GM12878 (cell line): Measurements from ENCODE around the gene KRTAP10-1. TPM values are rescaled to one million over a fixed set of nuclear protein-coding genes. Genes with fewer than 3 reads are reported as not detected.

Experiments used
- ATAC-seq: fragments of 200-7000 bp; cut with Tn5 transposase; 3 replicates; pipeline ENCODE4 v1.9.1; 2020; ENCODE audit warnings: mild to moderate bottlenecking, moderate library complexity
- BruUV-seq: library from RNA; stranded (reverse); fragments of 400-500 nt; replicated peaks from 2 replicates; lab custom pipeline; 2021; lab: Mats Ljungman, UMichigan
- CTCF ChIA-PET: fragments of 300-600 bp; sonication (Branson Sonifier 250); formaldehyde crosslinking; extraction: SDS; loops from one replicate; lab custom pipeline; 2021; ENCODE audit warnings: inconsistent platforms; lab: Yijun Ruan, JAX
- POLR2A ChIA-PET: fragments of 350-600 bp; formaldehyde crosslinking; extraction: SDS; loops from one replicate; lab custom pipeline; 2021; ENCODE audit warnings: inconsistent platforms; lab: Charles Lee
- RAD21 ChIA-PET: fragments of 300-600 bp; sonication (Branson Sonifier 250); formaldehyde crosslinking; loops from one replicate; lab custom pipeline; 2023; ENCODE audit warnings: antibody characterized with exemption; ENCODE audit not compliant: unreplicated experiment; lab: Charles Lee
- SMC1A ChIA-PET: fragments of 300-600 bp; sonication (Branson Sonifier 250); formaldehyde crosslinking; loops from one replicate; lab custom pipeline; 2023; ENCODE audit not compliant: unreplicated experiment, uncharacterized antibody; lab: Charles Lee
- DNase-seq: peaks from one replicate; pipeline ENCODE4 v3.0.0-alpha.2; 2011; ENCODE audit warnings: low read depth, low spot score
- FAIRE-seq: peaks from 3 replicates; lab custom pipeline; 2011; peaks lifted over from hg19 to GRCh38; lab: Jason Lieb, UNC
- H2AFZ ChIP-seq: 2 replicates; pipeline ENCODE4 v1.6.0; 2011; ENCODE audit warnings: low read depth, low read length, control low read depth; ENCODE audit not compliant: control insufficient read depth
- H3K27ac ChIP-seq: 2 replicates; pipeline ENCODE4 v1.5.1; 2011; ENCODE audit warnings: control low read depth; ENCODE audit not compliant: control insufficient read depth, insufficient read depth
- H3K27me3 ChIP-seq, 2 experiments: replicated peaks in 1 of 2; 2 replicates each; pipeline versions ENCODE4 v1.6.0 to v1.6.1; 2011; ENCODE audit warnings: low read length in 1 of 2; ENCODE audit not compliant: control insufficient read depth in 2 of 2, insufficient read depth in 2 of 2
- H3K36me3 ChIP-seq, 2 experiments: 2 replicates each; pipeline ENCODE4 v1.5.1; 2011; ENCODE audit warnings: low read length in 1 of 2; ENCODE audit not compliant: control insufficient read depth in 2 of 2, insufficient read depth in 2 of 2
- H3K4me1 ChIP-seq: 2 replicates; pipeline ENCODE4 v1.6.1; 2011; ENCODE audit warnings: mild to moderate bottlenecking, low read length, moderate library complexity, mixed read lengths; ENCODE audit not compliant: control insufficient read depth, insufficient read depth
- H3K4me2 ChIP-seq: 2 replicates; pipeline ENCODE4 v1.6.0; 2011; ENCODE audit warnings: control low read depth; ENCODE audit not compliant: control insufficient read depth, insufficient read depth
- H3K4me3 ChIP-seq: fragments of 200-600 bp; sonication (generic); 2 replicates; pipeline ENCODE4 v1.5.1; 2016
- H3K79me2 ChIP-seq: 2 replicates; pipeline ENCODE4 v1.6.0; 2011; ENCODE audit warnings: low read length; ENCODE audit not compliant: control insufficient read depth, insufficient read depth
- H3K9ac ChIP-seq: 2 replicates; pipeline ENCODE4 v1.8.0; 2011; ENCODE audit warnings: low read length, control low read depth, mixed read lengths; ENCODE audit not compliant: control insufficient read depth, insufficient read depth
- H3K9me3 ChIP-seq: replicated peaks from 3 replicates; pipeline ENCODE4 v1.5.1; 2011; ENCODE audit warnings: mild to moderate bottlenecking, low read length; ENCODE audit not compliant: control insufficient read depth, insufficient read depth
- H4K20me1 ChIP-seq: 2 replicates; pipeline ENCODE4 v1.6.0; 2011; ENCODE audit not compliant: control insufficient read depth, insufficient read depth
- ATF7 ChIP-seq: fragments of 450-650 bp; IDR thresholded peaks from 2 replicates; pipeline ENCODE4 v1.6.1; 2016; ENCODE audit warnings: low read depth, mild to moderate bottlenecking
- CREB1 ChIP-seq: IDR thresholded peaks from 2 replicates; pipeline ENCODE4 v1.6.1; 2012; ENCODE audit warnings: low read depth, mild to moderate bottlenecking, inconsistent platforms
- E4F1 ChIP-seq: fragments of 450-650 bp; IDR thresholded peaks from 2 replicates; pipeline ENCODE4 v1.6.1; 2018; ENCODE audit warnings: borderline replicate concordance, mild to moderate bottlenecking; ENCODE audit not compliant: partially characterized antibody
- IRF4 ChIP-seq: IDR thresholded peaks from 2 replicates; pipeline ENCODE4 v1.6.1; 2011; ENCODE audit warnings: low read depth, low read length
- KAT2A ChIP-seq: conservative IDR thresholded peaks from 2 replicates; pipeline ENCODE4 v1.6.1; 2011; ENCODE audit warnings: low read depth, low read length; ENCODE audit not compliant: control insufficient read depth
- WGBS: methylation state at CpG from one replicate; pipeline ENCODE4 v1.1.6; 2016; ENCODE audit warnings: low lambda C conversion rate; ENCODE audit not compliant: insufficient replicate concordance, insufficient coverage; ENCODE audit errors: missing lambda C conversion rate; 5-methylcytosine and 5-hydroxymethylcytosine counted together
- in situ Hi-C: fragments of 300-500 bp; cut with MboI; formaldehyde crosslinking; loops from 9 replicates; pipeline ENCODE4 v1.14.3; 2018; ENCODE audit warnings: mixed read lengths
- intact Hi-C: fragments of 100-400 bp; cut with micrococcal nuclease; formaldehyde crosslinking; loops from one replicate; pipeline ENCODE4 v1.14.2; 2022; ENCODE audit not compliant: unreplicated experiment
- polyA plus RNA-seq, 11 experiments: library from polyadenylated mRNA; depleted of rRNA in 4 of 11; unstranded in 6 of 11; stranded (reverse) in 5 of 11; fragments of >200 nt; fragmentation: Nextera tagmentation in 4 of 11; fragmentation: Illumina TruSeq in 1 of 11; extraction: Ambion mirVana in 4 of 11; extraction: Trizol in 1 of 11; gene quantifications; 1 replicate in 1 of 11; 2 replicates in 10 of 11; pipeline versions ENCODE4 v1.2.1 to v1.2.3, GENCODE V29; 2011 to 2016; ENCODE audit warnings: inconsistent platforms in 2 of 11, missing spikeins in 2 of 11, low read depth in 1 of 11
- total RNA-seq, 4 experiments: library from RNA; depleted of rRNA in 3 of 4; stranded (reverse); fragments of >200 nt in 3 of 4; fragmentation: Illumina TruSeq in 1 of 4; extraction: Trizol in 1 of 4; gene quantifications; 2 replicates each; pipeline versions ENCODE4 v1.2.1 to v1.2.3, GENCODE V29; 2013 to 2021
- TF ChIP-seq, protein P1 (sequence below): fragments of 450-650 bp; IDR thresholded peaks from 2 replicates; pipeline ENCODE4 v1.6.1; 2017; ENCODE audit warnings: mild to moderate bottlenecking, moderate library complexity

The KRTAP10-1 gene
- total and polyA plus RNA-seq, 10 of the 15 experiments (the other 5 are each of a cell fraction or from before 2014, with no cell fraction given), result not detected

- TF ChIP-seq, protein P1, sequence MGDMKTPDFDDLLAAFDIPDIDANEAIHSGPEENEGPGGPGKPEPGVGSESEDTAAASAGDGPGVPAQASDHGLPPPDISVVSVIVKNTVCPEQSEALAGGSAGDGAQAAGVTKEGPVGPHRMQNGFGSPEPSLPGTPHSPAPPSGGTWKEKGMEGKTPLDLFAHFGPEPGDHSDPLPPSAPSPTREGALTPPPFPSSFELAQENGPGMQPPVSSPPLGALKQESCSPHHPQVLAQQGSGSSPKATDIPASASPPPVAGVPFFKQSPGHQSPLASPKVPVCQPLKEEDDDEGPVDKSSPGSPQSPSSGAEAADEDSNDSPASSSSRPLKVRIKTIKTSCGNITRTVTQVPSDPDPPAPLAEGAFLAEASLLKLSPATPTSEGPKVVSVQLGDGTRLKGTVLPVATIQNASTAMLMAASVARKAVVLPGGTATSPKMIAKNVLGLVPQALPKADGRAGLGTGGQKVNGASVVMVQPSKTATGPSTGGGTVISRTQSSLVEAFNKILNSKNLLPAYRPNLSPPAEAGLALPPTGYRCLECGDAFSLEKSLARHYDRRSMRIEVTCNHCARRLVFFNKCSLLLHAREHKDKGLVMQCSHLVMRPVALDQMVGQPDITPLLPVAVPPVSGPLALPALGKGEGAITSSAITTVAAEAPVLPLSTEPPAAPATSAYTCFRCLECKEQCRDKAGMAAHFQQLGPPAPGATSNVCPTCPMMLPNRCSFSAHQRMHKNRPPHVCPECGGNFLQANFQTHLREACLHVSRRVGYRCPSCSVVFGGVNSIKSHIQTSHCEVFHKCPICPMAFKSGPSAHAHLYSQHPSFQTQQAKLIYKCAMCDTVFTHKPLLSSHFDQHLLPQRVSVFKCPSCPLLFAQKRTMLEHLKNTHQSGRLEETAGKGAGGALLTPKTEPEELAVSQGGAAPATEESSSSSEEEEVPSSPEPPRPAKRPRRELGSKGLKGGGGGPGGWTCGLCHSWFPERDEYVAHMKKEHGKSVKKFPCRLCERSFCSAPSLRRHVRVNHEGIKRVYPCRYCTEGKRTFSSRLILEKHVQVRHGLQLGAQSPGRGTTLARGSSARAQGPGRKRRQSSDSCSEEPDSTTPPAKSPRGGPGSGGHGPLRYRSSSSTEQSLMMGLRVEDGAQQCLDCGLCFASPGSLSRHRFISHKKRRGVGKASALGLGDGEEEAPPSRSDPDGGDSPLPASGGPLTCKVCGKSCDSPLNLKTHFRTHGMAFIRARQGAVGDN, result no peak
- TF ChIP-seq ATF7, result no peak
Observed at GRCh38 chr21:44579833-44580144, 39.8 kb upstream of the KRTAP10-1 start (continued).

DNA sequence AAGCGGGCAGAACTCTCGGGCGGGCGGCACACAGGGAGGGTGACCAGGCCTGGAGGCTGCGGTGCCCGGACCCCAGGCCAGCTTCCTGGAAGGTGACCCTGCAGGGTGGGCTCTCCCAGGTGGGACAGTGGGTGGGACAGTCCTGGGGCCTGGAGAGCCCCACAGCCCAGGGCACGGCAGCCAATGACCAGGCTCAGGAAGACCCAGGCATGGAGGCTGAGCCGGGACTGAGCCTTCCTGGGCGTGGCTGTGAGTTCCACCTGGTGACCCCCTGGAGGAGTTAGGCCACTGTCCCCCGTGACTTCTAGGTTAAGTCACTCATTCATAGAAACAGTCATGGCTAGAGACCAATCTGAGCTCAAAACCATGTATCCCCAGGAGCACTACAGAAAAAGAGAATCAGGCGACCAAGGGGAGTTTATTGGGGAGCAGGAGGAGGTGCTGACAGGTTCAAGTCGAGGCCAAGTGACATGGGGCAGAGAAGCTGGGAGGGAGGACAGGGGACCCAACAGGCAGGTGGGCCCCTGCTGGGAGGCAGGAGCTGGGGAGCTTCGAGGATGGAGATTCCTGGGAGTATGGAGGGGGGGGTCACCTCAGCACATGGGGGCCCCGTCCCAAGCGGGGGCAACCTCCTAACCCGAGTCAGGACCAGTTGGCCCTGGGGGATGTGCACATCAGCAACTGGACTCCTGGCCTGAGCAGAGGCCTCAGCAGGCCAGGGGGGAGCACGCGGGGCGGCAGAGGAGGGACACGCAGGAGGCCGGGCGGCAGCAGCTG lies 39.2 kb upstream of the KRTAP10-1 start:
- H3K27me3 ChIP-seq, result no peaks in the 10 kb centered on the region
- POLR2A ChIA-PET, result no interaction called here
- no peaks in the 10 kb centered on the region for H4K20me1 ChIP-seq
- CTCF ChIA-PET, result no interaction called here
- H3K9ac ChIP-seq, result no peak overlapping the region
- H3K36me3 ChIP-seq, result no peaks in the 10 kb centered on the region
- SMC1A ChIA-PET, result no interaction called here
- no peak for FAIRE-seq
- H3K9me3 ChIP-seq, result peaks cover 5% of the 10 kb centered on the region; the same call in 2 of the 3 replicates
- TF ChIP-seq KAT2A, result no peak
- no peak for TF ChIP-seq IRF4
- no peak for TF ChIP-seq CREB1
- TF ChIP-seq E4F1, result no peak
- no peak overlapping the region for H3K4me3 ChIP-seq
- no peaks in the 10 kb centered on the region for H3K4me1 ChIP-seq
- in situ Hi-C loops (no loop called here), intact Hi-C loops (no loop called here)
- WGBS, result 47% methylated on average over 22 of the region's 22 CpGs
- no peak for ATAC-seq
- BruUV-seq, result no TSS peak
- no peak overlapping the region for H2AFZ ChIP-seq
- no peak overlapping the region for H3K4me2 ChIP-seq
- no peak overlapping the region for H3K27ac ChIP-seq
- RAD21 ChIA-PET, result no interaction called here
- DNase-seq, result no peak
- H3K79me2 ChIP-seq, result no peaks in the 10 kb centered on the region
